ENCODE results near the gene SERTAD3.
"Not testable (repeated sequence)": the region's sequence is repeated elsewhere in the genome, so short reads cannot be mapped to it uniquely, and the experiment has no call there.

Gene SERTAD3

GRCh38 chr19:40428197-40428596, 15.9 kb downstream of the SERTAD3 start:
- FAIRE-seq; DNase-seq (ENCODE audit: insufficient read length, low spot score): not testable (repeated sequence)

- DNase-seq (ENCODE audit: insufficient read length, low spot score): peak; percentile 95
- peak; percentile 98 for FAIRE-seq
Observed at GRCh38 chr19:40425450-40426287, 18.5 kb downstream of the SERTAD3 start, which contains the start of gene SERTAD1. Gene SERTAD1 (minus strand): TSS chr19:40425992. CDS start chr19:40423546, 2,446 bp downstream.

- peak; percentile 81 for FAIRE-seq
- DNase-seq (ENCODE audit: insufficient read length, low spot score): no peak
Observed at GRCh38 chr19:40424637-40425449, 19.3 kb downstream of the SERTAD3 start.

- FAIRE-seq: no peak
- no peak for DNase-seq (ENCODE audit: insufficient read length, low spot score)
Observed at GRCh38 chr19:40423938-40424337, 20.2 kb downstream of the SERTAD3 start.

- DNase-seq (ENCODE audit: insufficient read length, low spot score): no peak
- no peak for FAIRE-seq
Observed at GRCh38 chr19:40422748-40423566, 21.2 kb downstream of the SERTAD3 start.

GRCh38 chr19:40421993-40422747, 22.0 kb downstream of the SERTAD3 start:
- no peak for FAIRE-seq
- DNase-seq (ENCODE audit: insufficient read length, low spot score): no peak

GRCh38 chr19:40420766-40421765, 23.1 kb downstream of the SERTAD3 start:
- peak; percentile 88 for FAIRE-seq
- peak; percentile 54 for DNase-seq (ENCODE audit: insufficient read length, low spot score)

- DNase-seq (ENCODE audit: insufficient read length, low spot score): no peak
- peak; percentile 49 for FAIRE-seq
Observed at GRCh38 chr19:40420451-40420765, 23.7 kb downstream of the SERTAD3 start.

- DNase-seq (ENCODE audit: insufficient read length, low spot score) (no peak), FAIRE-seq (no peak)
Observed at GRCh38 chr19:40419780-40420179, 24.4 kb downstream of the SERTAD3 start.

- no peak for DNase-seq (ENCODE audit: insufficient read length, low spot score)
- no peak for FAIRE-seq
Observed at GRCh38 chr19:40419066-40419612, 25.0 kb downstream of the SERTAD3 start.

GRCh38 chr19:40418040-40418439, 26.1 kb downstream of the SERTAD3 start:
- DNase-seq (ENCODE audit: insufficient read length, low spot score): no peak

GRCh38 chr19:40417643-40417981, 26.5 kb downstream of the SERTAD3 start:
- FAIRE-seq: no peak
- DNase-seq (ENCODE audit: insufficient read length, low spot score): no peak

More at GRCh38 chr19:40418040-40418439, 26.1 kb downstream of the SERTAD3 start:
- no peak for FAIRE-seq

GRCh38 chr19:40416918-40417642, 27.1 kb downstream of the SERTAD3 start:
- FAIRE-seq (peak; percentile 62), DNase-seq (ENCODE audit: insufficient read length, low spot score) (no peak)

- FAIRE-seq: peak; percentile 51
Observed at GRCh38 chr19:40415768-40416167, 28.4 kb downstream of the SERTAD3 start.

GRCh38 chr19:40414542-40415535, 29.3 kb downstream of the SERTAD3 start:
- no peak for DNase-seq (ENCODE audit: insufficient read length, low spot score)
- FAIRE-seq: no peak

More at GRCh38 chr19:40415768-40416167, 28.4 kb downstream of the SERTAD3 start:
- DNase-seq (ENCODE audit: insufficient read length, low spot score): no peak

- DNase-seq (ENCODE audit: insufficient read length, low spot score) (no peak), FAIRE-seq (no peak)
Observed at GRCh38 chr19:40413291-40413845, 30.8 kb downstream of the SERTAD3 start, which contains the start of gene PRX. Gene PRX (minus strand): TSS chr19:40413378. CDS start chr19:40407932, 5,446 bp downstream.

Measured in GM19239 (cell line).